ENCODE data around the gene LIN7B.
"Not testable (repeated sequence)": the region's sequence is repeated elsewhere in the genome, so short reads cannot be mapped to it uniquely, and the experiment has no call there.

Gene LIN7B, protein sequence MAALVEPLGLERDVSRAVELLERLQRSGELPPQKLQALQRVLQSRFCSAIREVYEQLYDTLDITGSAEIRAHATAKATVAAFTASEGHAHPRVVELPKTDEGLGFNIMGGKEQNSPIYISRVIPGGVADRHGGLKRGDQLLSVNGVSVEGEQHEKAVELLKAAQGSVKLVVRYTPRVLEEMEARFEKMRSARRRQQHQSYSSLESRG

GRCh38 chr19:49113762-49114629 lies at the start of gene LIN7B:
LIN7B (plus strand) TSS chr19:49114370; CDS start chr19:49114405, 35 bp downstream.
- DNase-seq (ENCODE audit: low read depth in 3 of 3) = peak; percentile 29 to 67 (median 44)

DNA sequence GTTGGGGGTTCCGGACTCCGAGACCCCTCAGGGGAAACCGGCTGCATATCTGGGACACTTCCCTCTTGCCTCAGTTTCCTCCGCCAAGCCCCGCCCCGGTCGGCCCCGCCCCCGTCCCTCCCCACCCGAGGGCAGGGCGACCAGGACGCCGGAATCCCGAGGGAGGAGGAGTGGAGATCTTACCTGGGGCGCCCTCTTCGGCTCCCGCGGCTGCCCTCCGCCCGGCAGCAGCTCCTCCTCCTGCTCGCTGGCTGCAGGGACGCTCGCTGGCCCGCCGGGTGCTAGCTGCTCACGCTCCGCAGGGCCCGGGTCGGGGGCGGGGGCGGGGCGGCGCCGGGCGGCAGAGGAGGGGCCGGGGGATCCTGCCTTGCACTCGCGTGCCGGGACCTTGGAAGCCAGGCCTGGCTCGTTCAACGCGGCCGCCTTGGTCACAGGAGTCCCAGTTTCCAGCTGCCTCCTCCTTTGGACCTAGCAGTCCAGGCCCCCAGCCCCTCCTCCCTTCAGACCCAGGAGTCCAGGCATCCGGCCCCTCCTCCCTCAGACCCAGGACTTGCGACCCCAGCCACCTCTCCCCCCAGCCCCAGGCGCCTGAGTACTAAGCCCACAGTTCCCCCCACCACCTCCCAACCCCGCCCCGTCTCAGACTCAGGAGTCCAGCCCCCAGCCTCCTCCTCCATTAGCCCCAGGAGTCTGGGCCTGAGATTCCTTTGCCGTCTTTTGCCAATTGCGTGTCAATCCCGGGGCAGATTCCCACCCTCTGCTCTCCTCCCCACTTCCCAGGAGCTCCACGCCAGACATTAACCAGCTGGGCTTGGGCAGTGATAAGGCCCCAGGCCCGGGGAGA lies 49.2 kb upstream of the LIN7B start, which contains the start of gene NTF4:
Gene NTF4, minus strand, starts transcription at position 51 of the 844 bp plus-strand sequence. CDS start 2,821 bp downstream, outside the sequence.
- DNase-seq (ENCODE audit: low read depth in 3 of 3) = no peak

- no peak for DNase-seq (ENCODE audit: low read depth in 3 of 3)
Observed at GRCh38 chr19:49065905-49066512, 48.2 kb upstream of the LIN7B start.

DNA sequence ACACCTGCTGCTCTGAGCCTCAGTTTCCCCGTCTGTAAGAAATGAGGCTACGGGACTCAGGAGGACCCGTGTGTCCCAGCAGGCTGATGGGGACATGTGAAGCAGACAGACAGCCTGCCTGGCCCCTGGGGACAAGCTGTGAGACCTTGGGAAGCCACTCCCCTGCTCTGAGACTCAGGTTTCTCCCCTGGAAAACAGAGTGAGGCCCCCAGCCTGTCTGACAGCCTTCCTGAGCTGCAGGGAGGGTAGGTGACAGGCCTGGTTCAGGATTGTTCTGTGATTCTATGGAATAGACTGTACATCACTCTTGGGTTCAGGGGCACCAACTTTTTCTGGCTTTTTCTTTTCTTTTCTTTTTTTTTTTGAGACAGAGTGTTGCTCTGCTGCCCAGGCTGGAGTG lies 46.6 kb upstream of the LIN7B start:
- DNase-seq (ENCODE audit: low read depth in 3 of 3) = no peak

- no peak for DNase-seq (ENCODE audit: low read depth in 3 of 3)
Observed at GRCh38 chr19:49069026-49069425, 45.1 kb upstream of the LIN7B start.

DNA sequence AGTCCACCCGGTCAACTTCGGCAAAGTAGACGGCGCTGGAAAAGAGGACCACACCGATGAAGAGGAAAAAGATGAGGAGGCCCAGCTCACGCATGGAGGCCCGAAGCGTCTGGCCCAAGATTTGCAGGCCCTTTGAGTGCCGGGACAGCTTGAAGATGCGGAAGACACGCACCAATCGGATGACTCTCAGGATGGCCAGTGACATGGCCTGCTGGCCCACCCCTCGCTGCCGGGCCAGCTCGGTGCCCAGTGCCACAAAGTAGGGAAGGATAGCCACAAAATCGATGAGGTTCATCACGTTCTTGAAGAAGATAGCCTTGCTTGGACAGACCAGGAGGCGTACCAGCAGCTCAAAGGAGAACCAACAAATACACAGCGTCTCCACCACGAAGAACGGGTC lies 43.8 kb upstream of the LIN7B start:
- DNase-seq (ENCODE audit: low read depth in 3 of 3) = no peak

- DNase-seq (ENCODE audit: low read depth in 3 of 3) = no peak
Observed at GRCh38 chr19:49071860-49072547, 42.2 kb upstream of the LIN7B start.

GRCh38 chr19:49073514-49074378 lies 40.4 kb upstream of the LIN7B start:
- DNase-seq (ENCODE audit: low read depth in 3 of 3) = no peak

DNA sequence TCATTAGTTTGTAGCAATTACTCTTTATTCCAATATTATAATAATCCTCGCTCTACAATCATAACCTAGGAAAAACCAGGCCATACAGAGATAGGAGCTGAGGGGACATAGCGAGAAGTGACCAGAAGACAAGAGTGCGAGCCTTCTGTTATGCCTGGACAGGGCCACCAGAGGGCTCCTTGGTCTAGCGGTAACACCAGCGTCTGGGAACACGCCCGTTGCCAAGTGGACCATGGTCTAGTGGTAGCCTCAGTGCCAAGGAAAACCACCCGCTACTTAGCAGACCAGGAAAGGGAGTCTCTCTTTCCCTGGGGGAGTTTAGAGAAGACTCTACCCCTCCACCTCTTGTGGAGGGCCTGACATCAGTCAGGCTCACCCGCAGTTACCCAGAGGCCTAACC lies 39.3 kb upstream of the LIN7B start:
- not testable (repeated sequence) for DNase-seq (ENCODE audit: low read depth in 3 of 3)

- DNase-seq (ENCODE audit: low read depth in 3 of 3) = no peak
Observed at GRCh38 chr19:49080392-49080791, 33.8 kb upstream of the LIN7B start.

DNA sequence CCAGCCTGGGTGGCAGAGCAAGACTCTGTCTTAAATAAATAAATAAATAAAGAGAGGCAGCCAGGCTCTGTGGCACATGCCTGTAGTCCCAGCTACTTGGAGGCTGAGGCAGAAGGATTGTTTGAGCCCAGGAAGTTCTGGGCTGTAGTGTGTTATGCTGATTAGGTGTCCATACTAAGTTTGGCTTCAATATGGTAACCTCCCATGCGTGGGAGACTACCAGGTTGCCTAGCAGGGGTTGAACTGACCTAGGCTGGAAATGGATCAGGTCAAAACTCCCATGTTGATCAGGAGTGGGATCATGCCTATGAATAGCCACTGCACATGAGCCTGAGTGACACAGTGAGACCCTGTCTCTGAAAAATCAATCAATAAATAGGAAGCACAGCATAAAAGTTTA lies 32.9 kb upstream of the LIN7B start:
- no peak for DNase-seq (ENCODE audit: low read depth in 3 of 3)

DNA sequence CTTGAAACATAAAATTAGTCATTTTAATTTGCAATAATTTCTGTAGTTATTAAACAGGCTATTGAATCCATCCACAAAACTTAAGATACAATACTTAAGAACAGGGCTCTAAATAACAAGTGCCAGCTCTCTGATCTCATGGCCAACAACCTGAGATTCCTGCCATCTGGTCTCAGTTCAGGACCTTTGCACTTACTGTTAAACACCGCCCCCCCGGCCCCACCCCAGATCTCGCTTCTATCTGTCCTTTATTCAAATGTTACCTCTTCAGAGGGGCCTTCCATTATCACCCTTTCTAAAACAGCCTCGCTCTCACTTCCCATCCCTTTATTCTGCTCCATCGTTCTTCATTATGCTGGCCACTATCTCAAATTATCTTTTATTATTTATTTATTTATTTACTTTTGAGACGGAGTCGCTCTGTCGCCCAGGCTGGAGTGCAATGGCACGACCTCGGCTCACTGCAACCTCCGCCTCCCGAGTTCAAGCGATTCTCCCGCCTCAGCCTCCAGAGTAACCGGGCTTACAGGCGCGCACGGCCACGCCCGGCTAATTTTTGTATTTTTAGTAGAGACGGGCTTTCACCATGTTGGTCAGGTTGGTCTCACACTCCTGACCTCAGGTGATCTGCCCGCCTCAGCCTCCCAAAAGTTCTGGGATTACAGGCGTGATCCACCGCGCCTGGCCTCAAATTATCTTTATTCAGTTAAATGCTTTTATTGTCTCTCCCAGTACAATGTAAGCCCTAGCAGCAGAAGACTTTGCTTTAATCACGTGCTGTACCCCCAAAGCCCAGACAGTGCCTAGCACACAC lies 29.8 kb upstream of the LIN7B start:
- no peak for DNase-seq (ENCODE audit: low read depth in 3 of 3)

DNA sequence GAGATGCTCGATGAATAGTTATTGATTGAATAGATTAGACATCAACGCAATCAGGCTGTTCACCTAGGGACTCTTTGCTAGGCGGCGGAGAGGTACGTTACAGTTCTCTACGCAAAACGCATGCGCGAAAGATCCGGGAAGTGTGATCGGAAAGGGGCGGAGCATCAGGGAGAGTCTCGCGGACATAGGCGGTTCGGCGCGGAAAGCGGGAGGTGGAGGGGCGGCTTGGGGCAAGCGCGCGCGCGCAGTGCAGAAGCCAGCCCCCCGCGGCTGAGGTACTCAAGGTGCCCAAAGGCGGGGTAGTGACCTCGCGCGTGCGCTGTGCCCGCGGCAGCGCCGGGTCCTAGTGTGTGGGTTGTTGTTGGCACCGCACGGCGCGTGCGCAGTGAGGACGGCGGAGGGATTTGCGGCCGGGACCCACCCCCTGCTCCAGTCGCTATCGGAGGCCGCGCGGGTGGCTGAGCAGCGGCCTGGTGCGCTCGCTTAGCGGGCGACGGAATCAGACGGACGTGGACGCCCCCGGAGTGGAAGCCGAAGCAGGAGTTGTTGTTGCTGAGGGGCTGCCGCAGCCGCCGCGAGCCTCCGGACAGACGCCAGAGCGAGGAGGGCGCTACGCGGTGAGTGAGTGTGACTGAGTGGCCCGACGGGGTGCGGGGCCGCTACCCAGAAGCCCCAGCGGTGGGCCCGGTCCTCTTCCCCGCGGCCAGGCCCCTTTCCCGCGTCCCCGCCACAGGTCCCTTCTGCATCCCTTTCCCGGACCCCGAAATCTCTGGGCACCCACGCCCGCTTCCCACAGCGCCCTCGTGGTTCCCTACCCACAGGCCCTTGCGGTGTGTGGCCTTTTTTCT lies 28.9 kb upstream of the LIN7B start, which contains the start of gene SNRNP70:
Gene SNRNP70, plus strand, starts transcription at position 432 of the 848 bp plus-strand sequence. CDS start 964 bp downstream, outside the sequence.
- DNase-seq (ENCODE audit: low read depth in 3 of 3) = peak; percentile 97 to 99 (median 98)

GRCh38 chr19:49085868-49086232 lies 28.3 kb upstream of the LIN7B start:
- no peak for DNase-seq (ENCODE audit: low read depth in 3 of 3)

GRCh38 chr19:49086296-49086695 lies 27.9 kb upstream of the LIN7B start:
- DNase-seq (ENCODE audit: low read depth in 3 of 3) = no peak

DNA sequence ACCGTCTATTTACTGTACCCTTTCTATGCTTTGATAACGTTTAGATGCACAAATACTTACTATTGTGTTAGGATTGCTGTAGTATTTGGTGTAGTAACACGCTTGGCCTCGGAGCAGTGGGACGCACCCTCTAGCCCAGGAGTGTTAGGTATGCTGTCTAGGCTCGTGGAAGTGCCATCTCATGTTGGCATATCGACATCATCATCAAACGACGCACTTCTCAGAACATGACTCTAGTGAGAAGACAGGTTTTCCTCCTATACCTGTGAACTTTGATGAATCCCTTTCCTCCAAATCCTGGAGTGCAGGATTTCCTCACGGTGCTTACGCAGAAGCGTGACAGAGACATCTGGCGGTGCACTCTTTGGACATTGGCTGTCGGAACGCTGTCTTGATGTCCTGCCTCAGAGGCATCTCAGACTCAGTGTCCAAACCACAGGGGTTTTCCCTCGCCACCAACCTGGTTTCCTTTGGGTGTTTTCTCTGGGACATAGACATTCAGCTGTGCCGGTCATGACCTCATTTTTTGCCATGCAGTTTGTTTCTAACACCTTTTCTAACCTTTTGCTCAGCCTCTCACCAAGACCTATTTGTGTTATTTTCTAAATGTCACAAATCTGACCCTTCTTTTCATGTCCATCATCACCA lies 22.7 kb upstream of the LIN7B start:
- DNase-seq (ENCODE audit: low read depth in 3 of 3) = no peak

DNA sequence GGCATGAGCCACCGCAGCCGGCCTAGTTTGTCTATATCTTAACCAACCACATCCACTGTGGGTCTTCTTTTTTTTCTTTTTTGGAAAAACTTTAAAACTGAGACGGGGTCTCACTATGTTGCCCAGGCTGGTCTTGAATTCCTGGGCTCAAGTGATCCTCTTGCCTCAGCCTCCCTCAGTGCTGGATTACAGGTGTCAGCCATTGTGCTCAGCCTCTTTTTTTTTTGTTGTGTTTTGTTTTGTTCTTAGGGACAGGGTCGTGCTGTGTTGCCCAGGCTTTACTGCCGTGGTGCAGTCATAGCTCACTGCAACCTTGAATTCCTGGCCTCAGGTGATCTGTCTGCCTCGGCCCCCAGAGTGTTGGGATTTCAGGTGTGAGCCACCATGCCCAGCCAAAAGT lies 21.5 kb upstream of the LIN7B start:
- no peak for DNase-seq (ENCODE audit: low read depth in 3 of 3)

All from stimulated activated CD4-positive, alpha-beta T cell treated with anti-CD3 and anti-CD28 coated beads, TNF-alpha, amount 100 ng/mL, for 48 hours (primary cell).